HG02973 (cell line): Measurements from ENCODE around the gene MMD.
"Not testable (repeated sequence)": the region's sequence is repeated elsewhere in the genome, so short reads cannot be mapped to it uniquely, and the experiment has no call there.

Source experiments
- ATAC-seq: cut with Tn5 transposase; IDR thresholded peaks from one replicate; pipeline ENCODE4 v1.9.1; 2021; ENCODE audit warnings: moderate library complexity; ENCODE audit not compliant: unreplicated experiment

The MMD gene

DNA sequence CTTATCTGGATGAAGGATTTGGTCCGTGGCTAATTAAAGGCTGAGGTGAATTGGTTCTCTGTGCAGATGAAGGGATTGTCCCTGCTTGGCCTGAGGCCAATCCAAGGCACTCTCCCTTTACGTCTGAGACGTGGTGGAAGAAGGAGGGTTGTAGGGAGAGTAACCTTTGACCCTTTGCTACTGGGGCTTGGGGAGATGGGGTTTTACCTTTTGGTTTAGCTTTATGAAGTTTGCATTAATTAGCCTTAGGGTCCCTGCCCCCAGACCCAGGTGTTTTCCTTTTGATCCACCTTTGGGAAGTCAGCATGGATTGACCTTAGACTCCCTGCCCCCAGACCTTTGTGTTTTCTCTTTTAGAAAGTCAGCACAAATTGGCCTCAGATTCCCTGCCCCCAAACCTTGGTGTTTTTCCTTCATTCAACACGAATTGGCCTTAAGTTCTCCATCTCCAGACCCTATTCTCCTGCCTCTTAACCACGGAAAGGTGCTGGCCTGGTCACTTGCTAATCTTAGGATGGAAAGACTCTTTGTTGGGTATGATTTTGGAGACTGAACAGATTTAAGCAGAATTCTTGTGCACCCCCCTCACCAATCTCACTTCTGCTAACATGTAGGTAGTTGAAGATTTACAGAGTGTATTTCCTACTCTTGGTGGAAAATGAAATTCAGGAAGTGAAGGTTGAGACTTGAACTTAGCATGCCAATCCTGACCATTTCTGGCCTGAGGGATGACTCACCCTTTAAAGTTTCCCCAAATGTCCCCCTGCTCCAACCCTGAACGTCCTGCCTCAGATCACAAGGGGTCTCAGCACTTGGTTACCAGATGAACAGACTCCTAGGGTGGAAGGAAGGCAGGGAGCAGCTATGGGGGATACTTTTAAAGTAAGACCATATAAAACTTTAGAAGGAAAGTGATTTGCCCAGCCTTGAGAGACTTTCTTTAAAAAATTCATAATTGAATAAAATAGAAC is 23.1 kb upstream of the MMD start:
- peak; percentile 64 for ATAC-seq

DNA sequence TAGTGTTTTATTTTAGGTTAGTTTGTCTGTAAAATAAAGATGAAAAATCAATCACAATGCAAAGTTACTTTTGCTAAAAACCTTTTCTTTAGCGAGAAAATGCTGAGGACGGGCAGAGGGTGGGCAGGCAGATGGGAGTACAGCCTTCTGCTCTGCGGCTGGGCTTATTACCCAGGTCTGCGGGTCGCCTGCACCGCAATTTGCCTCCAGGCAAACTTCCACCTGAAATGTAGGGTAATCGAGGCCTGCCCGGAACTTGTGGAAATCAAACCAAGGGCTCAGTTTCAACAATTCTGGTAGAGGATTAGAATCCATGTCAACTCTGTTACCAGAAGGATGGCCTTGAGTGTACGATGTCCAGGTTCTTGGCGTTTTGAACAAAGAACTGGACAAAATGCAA is 22.3 kb upstream of the MMD start:
- no peak for ATAC-seq

DNA sequence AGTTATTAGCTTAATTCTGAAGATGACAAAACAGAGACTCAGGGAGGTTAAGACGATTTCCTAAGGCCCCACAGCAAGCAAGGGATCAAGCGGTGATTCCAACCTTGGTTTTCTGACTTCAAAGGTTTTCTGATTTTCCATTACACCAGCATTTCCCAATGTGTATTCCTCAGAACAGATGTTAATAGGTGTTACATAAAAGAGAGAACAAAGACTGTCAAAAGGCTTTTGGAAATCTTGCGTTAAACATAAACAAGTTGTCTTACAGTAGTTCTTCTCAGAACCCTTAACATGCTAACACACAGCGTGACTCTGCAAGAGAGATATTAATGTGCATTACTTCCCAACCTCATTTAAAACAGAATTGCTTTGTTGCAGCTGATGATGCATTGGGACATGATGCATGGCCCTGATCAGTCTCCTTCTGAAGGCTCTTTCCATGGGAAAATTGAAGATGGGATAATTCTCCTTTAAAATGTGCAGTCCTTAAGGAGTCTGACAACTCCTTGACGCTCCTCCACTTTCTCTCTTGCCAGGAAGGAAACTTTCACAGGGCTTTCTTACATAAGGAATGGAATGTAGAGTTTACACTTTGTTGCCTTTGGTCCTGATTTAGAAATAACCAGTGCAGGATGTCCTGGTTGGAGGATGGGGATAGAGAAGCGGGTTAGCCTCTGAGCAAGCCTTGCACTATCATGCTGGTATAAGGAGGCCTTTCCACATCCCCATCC is 21.5 kb upstream of the MMD start:
- no peak for ATAC-seq

DNA sequence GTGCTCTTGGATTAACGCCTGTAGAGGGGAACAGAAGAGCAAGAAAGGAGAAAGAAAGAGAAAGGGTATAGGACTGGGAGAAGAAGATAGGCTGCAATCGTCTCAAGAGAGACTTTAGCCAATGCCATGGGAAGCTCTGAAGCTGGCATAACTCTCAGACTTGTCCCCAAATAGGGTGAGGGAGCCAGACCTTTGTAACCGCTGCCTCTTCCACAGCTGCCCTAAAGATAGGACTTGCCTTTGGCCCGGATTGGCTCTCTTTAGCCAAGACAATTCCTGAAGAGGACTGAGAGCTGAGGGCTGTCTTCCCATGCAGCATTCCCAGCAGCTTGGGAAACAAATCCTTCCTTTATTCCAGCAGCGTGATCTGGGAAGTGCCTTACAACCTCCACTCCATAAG is 20.8 kb upstream of the MMD start:
- ATAC-seq, result no peak

DNA sequence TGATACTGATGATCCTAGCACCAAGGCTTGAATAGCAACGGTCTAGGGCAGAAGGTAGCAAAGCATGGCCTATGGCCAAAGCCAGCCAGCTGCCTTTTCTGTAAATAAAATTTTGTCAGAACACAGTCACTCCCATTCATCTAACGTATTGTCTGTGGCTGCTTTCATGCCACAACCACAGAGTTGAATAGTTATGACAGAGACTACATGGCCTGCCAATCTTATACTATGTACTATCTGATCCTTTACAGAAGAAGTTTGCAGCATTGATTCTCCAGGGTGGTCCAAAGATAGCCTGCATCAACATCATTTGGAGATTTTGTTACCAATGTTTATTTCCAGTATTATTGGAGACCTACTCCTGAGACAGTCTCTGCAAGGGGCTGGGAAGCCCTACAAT is 19.9 kb upstream of the MMD start:
- ATAC-seq, result no peak

- no peak for ATAC-seq
Measured at GRCh38 chr17:55440391-55440790, 18.8 kb upstream of the MMD start.

GRCh38 chr17:55437159-55437605 is 15.5 kb upstream of the MMD start:
- ATAC-seq, result peak; percentile 70

DNA sequence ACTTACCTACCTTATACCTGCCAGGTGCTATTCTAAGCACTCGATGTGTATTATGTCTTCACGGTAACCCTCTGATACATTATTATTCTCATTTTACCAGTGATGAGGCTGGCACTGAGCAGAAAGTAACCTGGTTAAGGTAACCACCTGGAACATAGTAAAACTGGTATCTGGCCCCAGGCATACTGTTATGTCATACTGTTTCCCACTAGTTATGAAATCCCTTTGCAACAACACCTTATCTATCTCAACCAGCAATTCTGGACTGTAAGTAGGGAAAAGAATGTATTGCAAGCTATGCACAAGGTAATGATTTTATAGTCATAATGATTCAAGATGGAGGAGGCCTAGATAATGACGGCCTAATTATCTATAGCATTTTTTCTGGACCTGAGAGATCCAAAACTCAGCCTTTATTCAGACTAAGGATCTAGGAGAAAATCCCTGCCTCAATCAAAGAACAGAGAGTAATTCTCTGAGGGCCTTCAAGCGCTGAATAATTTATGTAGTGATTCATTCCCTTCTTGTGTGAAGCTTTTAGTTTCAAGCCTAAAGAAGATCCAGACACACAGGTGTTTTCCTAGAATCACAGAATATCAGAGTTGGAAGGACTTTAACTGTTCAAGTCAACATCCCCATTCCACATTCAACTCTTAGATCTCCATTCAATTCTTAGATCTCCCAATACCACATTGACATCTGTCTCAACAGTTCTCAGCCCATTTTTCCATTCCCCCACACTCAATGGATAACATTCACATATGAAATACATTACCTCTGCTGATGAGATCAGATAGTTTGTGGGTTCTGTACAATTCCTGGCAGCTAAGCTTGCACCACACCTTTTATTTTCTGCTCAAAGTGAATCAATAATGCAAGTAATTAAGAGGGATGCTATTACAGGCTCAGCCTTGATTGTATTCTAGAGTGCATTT is 14.9 kb upstream of the MMD start:
- peak; percentile 15 for ATAC-seq

GRCh38 chr17:55435408-55435807 is 13.8 kb upstream of the MMD start:
- no peak for ATAC-seq

DNA sequence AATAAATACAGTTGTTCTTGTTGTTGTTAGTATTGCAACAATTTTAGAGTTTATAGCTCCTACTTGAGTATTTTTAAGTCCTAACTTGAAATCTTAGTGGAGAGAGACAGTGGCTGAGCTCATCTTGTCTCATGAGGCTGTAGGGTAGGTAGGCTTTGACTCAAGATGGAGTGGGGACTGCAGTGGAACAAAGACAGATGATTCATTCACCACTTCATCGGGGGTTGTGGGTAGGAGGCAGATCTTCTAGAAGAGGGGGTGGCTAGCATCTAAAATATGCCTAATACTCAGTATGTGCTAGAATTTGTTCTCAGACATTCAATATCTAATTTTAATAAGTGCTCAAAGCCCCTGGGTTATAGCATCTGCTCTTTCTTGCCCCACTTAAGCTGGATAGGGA is 13.1 kb upstream of the MMD start:
- no peak for ATAC-seq

GRCh38 chr17:55433629-55434422 is 12.2 kb upstream of the MMD start:
- ATAC-seq, result no peak

DNA sequence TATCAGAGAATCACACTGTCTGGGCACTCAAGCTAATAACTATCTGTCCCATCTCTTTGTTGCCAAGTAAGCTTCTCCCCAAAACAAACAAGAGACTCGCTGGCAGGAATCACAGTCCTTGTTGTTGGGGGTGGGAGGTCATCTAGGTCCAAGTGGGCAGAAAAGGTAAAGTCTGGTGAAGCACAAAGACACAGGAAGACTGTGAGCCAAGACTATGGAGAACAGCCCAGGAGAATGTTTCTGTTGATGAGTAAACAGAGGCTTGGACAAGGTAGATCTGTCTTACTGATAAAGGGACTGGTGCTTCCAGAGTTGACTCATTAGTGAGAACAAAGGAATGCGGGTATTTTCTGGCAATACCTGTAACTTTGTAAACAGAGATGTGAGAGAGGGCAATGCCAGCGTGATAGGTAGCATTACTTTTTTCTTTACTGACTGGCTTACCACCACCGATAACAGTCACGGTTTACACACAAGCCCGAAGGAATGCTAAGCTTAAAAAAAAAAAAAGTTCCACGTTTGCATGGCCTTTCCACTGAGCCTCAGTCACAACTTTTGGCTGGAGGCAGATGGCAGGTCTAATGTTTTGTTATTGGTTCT is 11.5 kb upstream of the MMD start:
- ATAC-seq, result no peak

- no peak for ATAC-seq
Measured at GRCh38 chr17:55432358-55433028, 10.9 kb upstream of the MMD start.

DNA sequence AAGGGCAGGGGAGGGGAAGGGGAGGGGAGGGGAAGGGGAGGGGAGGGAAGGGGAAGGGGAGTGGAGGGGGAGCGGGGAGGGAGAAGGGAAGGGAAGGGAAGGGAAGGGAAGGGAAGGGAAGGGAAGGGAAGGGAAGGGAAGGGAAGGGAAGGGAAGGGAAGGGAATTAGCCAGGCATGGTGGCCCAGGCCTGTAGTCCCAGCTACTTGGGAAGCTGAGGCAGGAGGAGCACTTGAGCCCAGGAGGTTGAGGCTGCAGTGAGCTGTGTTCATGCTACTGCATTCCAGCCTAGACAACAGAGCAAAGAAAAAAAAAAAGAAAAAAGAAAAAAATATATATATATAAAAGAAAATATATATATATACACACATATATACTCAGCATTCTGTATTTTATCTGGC is 10.3 kb upstream of the MMD start:
- not testable (repeated sequence) for ATAC-seq

GRCh38 chr17:55430541-55431288 is 9.1 kb upstream of the MMD start:
- no peak for ATAC-seq

- no peak for ATAC-seq
Measured at GRCh38 chr17:55427587-55427882, 5.9 kb upstream of the MMD start.

- ATAC-seq, result peak; percentile 47
Measured at GRCh38 chr17:55426851-55427586, 5.4 kb upstream of the MMD start.
